ENCODE measurements around the gene OSBPL6. TPM values are rescaled to one million over a fixed set of nuclear protein-coding genes. Genes with fewer than 3 reads are reported as not detected.

OSBPL6 gene
- polyA plus RNA-seq, 1 donor (not counting 4 experiments of a cell fraction or from before 2014, with no cell fraction given), result 11.6 TPM

- Histone ChIP-seq H3K9ac (ENCODE audit: control insufficient read depth, extremely low read depth, insufficient read depth, low read length) (no peak overlapping the region), H4K20me1 (ENCODE audit: control insufficient read depth, extremely low read depth, insufficient read depth, low read length) (no peaks in the 10 kb centered on the region), H3K4me3 (ENCODE audit: control insufficient read depth in 2 of 3, extremely low read depth in 1 of 3, insufficient read depth in 2 of 3, low read depth in 1 of 3, low read length in 3 of 3) (no peak overlapping the region), H3K27ac (ENCODE audit: control insufficient read depth, insufficient read depth, low read length) (no peak overlapping the region), H3K79me2 (ENCODE audit: control insufficient read depth, insufficient read depth, low read length) (no peaks in the 10 kb centered on the region), H3K4me1 (ENCODE audit: control insufficient read depth, extremely low read depth, insufficient read depth, low read length) (peaks cover 13% of the 10 kb centered on the region), H3K9me1 (ENCODE audit: control insufficient read depth, extremely low read depth, insufficient read depth, low read length) (no peaks in the 10 kb centered on the region), H3K4me2 (ENCODE audit: control insufficient read depth, extremely low read depth, insufficient read depth, low read depth, low read length) (no peak overlapping the region), H3K36me3 (ENCODE audit: control insufficient read depth in 2 of 2, extremely low read depth in 1 of 2, insufficient read depth in 2 of 2, low read length in 2 of 2) (no peaks in the 10 kb centered on the region), H3K9me3 (ENCODE audit: control insufficient read depth, low read depth, low read length) (no peaks in the 10 kb centered on the region), H3K27me3 (ENCODE audit: control insufficient read depth, extremely low read depth, insufficient read depth, low read length) (no peaks in the 10 kb centered on the region), H2AFZ (ENCODE audit: control insufficient read depth, low read length) (no peak overlapping the region)
- FAIRE-seq (no peak), DNase-seq (ENCODE audit: low read depth, low spot score) (no peak)
- dilution Hi-C loops (cut with MboI; ENCODE audit: extremely low pct_ligation_motif_present, low sequenced_read_pairs), result no loop called here
- TF ChIP-seq EZH2 (IDR thresholded peaks at IDR 0.05; ENCODE audit: low read length), result no peak
- no peak for TF ChIP-seq CTCF (optimal IDR thresholded peaks at IDR 0.05 in 1 of 3, IDR thresholded peaks at IDR 0.05 in 1 of 3, conservative IDR thresholded peaks at IDR 0.05 in 1 of 3; ENCODE audit: extremely low read depth in 1 of 3, insufficient read depth in 2 of 3, low read length in 3 of 3)
Observed at GRCh38 chr2:178301649-178302238, 107.4 kb downstream of the OSBPL6 start.

- no peak for DNase-seq (ENCODE audit: low read depth, low spot score)
- no peaks in the 10 kb centered on the region for H3K79me2 ChIP-seq (ENCODE audit: control insufficient read depth, insufficient read depth, low read length)
- dilution Hi-C loops (cut with MboI; ENCODE audit: extremely low pct_ligation_motif_present, low sequenced_read_pairs), result no loop called here
Observed at GRCh38 chr2:178304333-178304732, 110.0 kb downstream of the OSBPL6 start.

More at GRCh38 chr2:178304333-178304732, 110.0 kb downstream of the OSBPL6 start:
- Histone ChIP-seq H3K4me1 (ENCODE audit: control insufficient read depth, extremely low read depth, insufficient read depth, low read length) (peaks cover 1% of the 10 kb centered on the region), H3K27me3 (ENCODE audit: control insufficient read depth, extremely low read depth, insufficient read depth, low read length) (no peaks in the 10 kb centered on the region), H2AFZ (ENCODE audit: control insufficient read depth, low read length) (no peak overlapping the region), H3K4me2 (ENCODE audit: control insufficient read depth, extremely low read depth, insufficient read depth, low read depth, low read length) (no peak overlapping the region), H4K20me1 (ENCODE audit: control insufficient read depth, extremely low read depth, insufficient read depth, low read length) (no peaks in the 10 kb centered on the region), H3K9me1 (ENCODE audit: control insufficient read depth, extremely low read depth, insufficient read depth, low read length) (no peaks in the 10 kb centered on the region), H3K9ac (ENCODE audit: control insufficient read depth, extremely low read depth, insufficient read depth, low read length) (no peak overlapping the region), H3K36me3 (ENCODE audit: control insufficient read depth in 2 of 2, extremely low read depth in 1 of 2, insufficient read depth in 2 of 2, low read length in 2 of 2) (no peaks in the 10 kb centered on the region), H3K27ac (ENCODE audit: control insufficient read depth, insufficient read depth, low read length) (no peak overlapping the region), H3K9me3 (ENCODE audit: control insufficient read depth, low read depth, low read length) (no peaks in the 10 kb centered on the region), H3K4me3 (ENCODE audit: control insufficient read depth in 2 of 3, extremely low read depth in 1 of 3, insufficient read depth in 2 of 3, low read depth in 1 of 3, low read length in 3 of 3) (no peak overlapping the region)
- FAIRE-seq, result no peak
- TF ChIP-seq EZH2 (IDR thresholded peaks at IDR 0.05; ENCODE audit: low read length) (no peak), CTCF (optimal IDR thresholded peaks at IDR 0.05 in 1 of 3, IDR thresholded peaks at IDR 0.05 in 1 of 3, conservative IDR thresholded peaks at IDR 0.05 in 1 of 3; ENCODE audit: extremely low read depth in 1 of 3, insufficient read depth in 2 of 3, low read length in 3 of 3) (no peak)

All from keratinocyte (primary cell).